Kidney (tissue), 14 donors: ENCODE measurements around the gene HRCT1. TPM values are rescaled to one million over a fixed set of nuclear protein-coding genes. Genes with fewer than 3 reads are reported as not detected.
"Not testable (repeated sequence)": the region's sequence is repeated elsewhere in the genome, so short reads cannot be mapped to it uniquely, and the experiment has no call there.

ENCODE experiments used
- DNase-seq, 5 donors: peaks; one replicate each; pipeline ENCODE4 v3.0.0-alpha.2; 2013 to 2020
- FAIRE-seq: peaks from 2 replicates; lab custom pipeline; 2012; peaks lifted over from hg19 to GRCh38; lab: Jason Lieb, UNC
- H3K27ac ChIP-seq, 2 donors: one replicate each; pipeline ENCODE4 v1.7.0; 2013; ENCODE audit warnings: low read depth in 2 of 2, low read length in 2 of 2, inconsistent platforms in 1 of 2
- H3K27me3 ChIP-seq: one replicate; pipeline ENCODE4 v1.7.1; 2013; ENCODE audit warnings: low read length, inconsistent platforms; ENCODE audit not compliant: control insufficient read depth, insufficient read depth
- H3K36me3 ChIP-seq, 3 donors: one replicate each; pipeline versions ENCODE4 v1.7.0 to v1.7.1; 2013; ENCODE audit warnings: low read length in 3 of 3, control low read depth in 1 of 3, inconsistent platforms in 1 of 3; ENCODE audit not compliant: insufficient read depth in 3 of 3, control insufficient read depth in 2 of 3
- H3K4me1 ChIP-seq, 3 donors: one replicate each; pipeline versions ENCODE4 v1.7.0 to v1.7.1; 2013; ENCODE audit warnings: low read length in 3 of 3, inconsistent platforms in 1 of 3, low read depth in 1 of 3; ENCODE audit not compliant: control insufficient read depth in 2 of 3, insufficient read depth in 2 of 3
- H3K4me3 ChIP-seq, 3 donors: one replicate each; pipeline versions ENCODE4 v1.7.0 to v1.8.1; 2013; ENCODE audit warnings: low read length in 3 of 3, control low read depth in 1 of 3, inconsistent platforms in 1 of 3
- H3K9ac ChIP-seq, 3 donors: one replicate each; pipeline versions ENCODE4 v1.7.0 to v1.7.1; 2013; ENCODE audit warnings: low read length in 3 of 3, control low read depth in 1 of 3, inconsistent platforms in 1 of 3
- H3K9me3 ChIP-seq, 3 donors: one replicate each; pipeline versions ENCODE4 v1.7.0 to v1.7.1; 2013; ENCODE audit warnings: low read length in 3 of 3, control low read depth in 1 of 3, inconsistent platforms in 1 of 3; ENCODE audit not compliant: control insufficient read depth in 2 of 3, insufficient read depth in 1 of 3
- CTCF ChIP-seq: IDR thresholded peaks from 3 replicates; pipeline ENCODE4 v1.5.1; 2012; ENCODE audit warnings: mild to moderate bottlenecking, moderate library complexity, borderline replicate concordance; ENCODE audit not compliant: insufficient read depth; ENCODE audit errors: extremely low read depth
- intact Hi-C: fragments of 100-400 bp; cut with DNase I; formaldehyde crosslinking; loops from one replicate; pipeline ENCODE4 v1.11.1; 2022
- polyA plus RNA-seq: library from polyadenylated mRNA; stranded (reverse); fragments of 350-450 nt; fragmentation: Illumina TruSeq; extraction: RNeasy Lipid Tissue Mini Kit (QIAGEN cat#74804); gene quantifications from one replicate; pipeline ENCODE4 v1.2.3, GENCODE V29; 2014; ENCODE audit warnings: low read depth, low replicate concordance; ENCODE audit not compliant: insufficient read depth
- total RNA-seq: library from RNA; stranded (reverse); fragmentation: NEBNext Ultra II Directional; extraction: Animal tissue kit (Norgen Biotek cat#: 25700); gene quantifications from one replicate; pipeline ENCODE4 v1.2.1, GENCODE V29; 2021
- donor health status: control.
- donor health status: control.
- donor health status: control.
- donor health status: control.
- donor health status: control.
- donor health status: DM: yes; HTN: yes; CAD: no.
- donor health status: Normal renal cell carcinoma (clear cell type).

The HRCT1 gene
- total and polyA plus RNA-seq, 2 donors from 2014 or later, result 13.3 to 51.2 TPM

- H3K36me3 ChIP-seq, result peaks cover 0 to 4% (median 0%) of the 10 kb centered on the region in 3 donors
- H3K9ac ChIP-seq, result peak overlapping the region in 2 of 3 donors; percentile 57 to 66
- intact Hi-C loops, result no loop called here
- H3K27ac ChIP-seq, result peak overlapping the region; percentile 90 to 96
- H3K27me3 ChIP-seq, result no peaks in the 10 kb centered on the region
- no peak for FAIRE-seq
- peak in 2 of 5 donors; percentile 12 to 76 for DNase-seq
- H3K9me3 ChIP-seq, result peaks cover 0 to 4% (median 0%) of the 10 kb centered on the region in 3 donors
- peak overlapping the region in 2 of 3 donors; percentile 1 to 38 for H3K4me3 ChIP-seq
- H3K4me1 ChIP-seq, result peaks cover 5 to 66% (median 27%) of the 10 kb centered on the region in 3 donors
- peak; percentile 50 for TF ChIP-seq CTCF
Observed at GRCh38 chr9:35910613-35911359, 4.8 kb downstream of the HRCT1 start.

- FAIRE-seq, result no peak
- no peak for DNase-seq
- H3K27me3 ChIP-seq, result no peaks in the 10 kb centered on the region
- no peak overlapping the region for H3K27ac ChIP-seq
- no peak for TF ChIP-seq CTCF
- H3K4me3 ChIP-seq, result peak overlapping the region in 1 of 3 donors; percentile 3
- peaks cover 0 to 4% (median 0%) of the 10 kb centered on the region in 3 donors for H3K36me3 ChIP-seq
- H3K9ac ChIP-seq, result no peak overlapping the region
- H3K9me3 ChIP-seq, result peaks cover 0 to 4% (median 0%) of the 10 kb centered on the region in 3 donors
- intact Hi-C loops, result no loop called here
- peaks cover 5 to 59% (median 27%) of the 10 kb centered on the region in 3 donors for H3K4me1 ChIP-seq
Observed at GRCh38 chr9:35911690-35912089, 5.7 kb downstream of the HRCT1 start.

- peak overlapping the region in 1 of 3 donors; percentile 7 for H3K9ac ChIP-seq
- peak in 1 of 5 donors; percentile 62 for DNase-seq
- no peaks in the 10 kb centered on the region for H3K27me3 ChIP-seq
- H3K9me3 ChIP-seq, result peaks cover 0 to 4% (median 0%) of the 10 kb centered on the region in 3 donors
- intact Hi-C loops, result no loop called here
- H3K4me3 ChIP-seq, result no peak overlapping the region
- no peak for FAIRE-seq
- peaks cover under 1 to 52% (median 16%) of the 10 kb centered on the region in 3 donors for H3K4me1 ChIP-seq
- peaks cover 0 to 4% (median 0%) of the 10 kb centered on the region in 3 donors for H3K36me3 ChIP-seq
- no peak for TF ChIP-seq CTCF
- no peak overlapping the region for H3K27ac ChIP-seq
Observed at GRCh38 chr9:35912791-35913400, 6.9 kb downstream of the HRCT1 start.

- not testable (repeated sequence) for H3K36me3 ChIP-seq, H3K27me3 ChIP-seq
Observed at GRCh38 chr9:35913429-35913828, 7.4 kb downstream of the HRCT1 start.

More at GRCh38 chr9:35913429-35913828, 7.4 kb downstream of the HRCT1 start:
- H3K4me3 ChIP-seq, H3K9me3 ChIP-seq, intact Hi-C loops, DNase-seq, H3K27ac ChIP-seq: not testable (repeated sequence)
- FAIRE-seq, result peak; percentile 32
- peaks cover 0 to 47% (median 11%) of the 10 kb centered on the region in 3 donors for H3K4me1 ChIP-seq
- H3K9ac ChIP-seq, result peak overlapping the region in 1 of 3 donors; percentile 7
